Ovary (tissue), 3 donors: ENCODE measurements around the gene PAM16.

Experiments used
- EP300 ChIP-seq: sonication (generic); formaldehyde crosslinking; IDR thresholded peaks from one replicate; pipeline ENCODE4 v1.6.1; 2017; ENCODE audit warnings: antibody characterized with exemption
- TF ChIP-seq, protein P1 (sequence below), 3 donors: fragments of 450-650 bp in 2 of 3; fragments of 200-600 bp in 1 of 3; IDR thresholded peaks; one replicate each; pipeline versions ENCODE4 v1.5.1 to v1.8.0; 2016 to 2022; ENCODE audit warnings: antibody characterized with exemption in 3 of 3, mild to moderate bottlenecking in 1 of 3
- donor health status: DM: no; HTN: no; CAD: no.

GRCh38 chr16:4324492-4325252 is 26.4 kb downstream of the PAM16 start:
- TF ChIP-seq, protein P1, sequence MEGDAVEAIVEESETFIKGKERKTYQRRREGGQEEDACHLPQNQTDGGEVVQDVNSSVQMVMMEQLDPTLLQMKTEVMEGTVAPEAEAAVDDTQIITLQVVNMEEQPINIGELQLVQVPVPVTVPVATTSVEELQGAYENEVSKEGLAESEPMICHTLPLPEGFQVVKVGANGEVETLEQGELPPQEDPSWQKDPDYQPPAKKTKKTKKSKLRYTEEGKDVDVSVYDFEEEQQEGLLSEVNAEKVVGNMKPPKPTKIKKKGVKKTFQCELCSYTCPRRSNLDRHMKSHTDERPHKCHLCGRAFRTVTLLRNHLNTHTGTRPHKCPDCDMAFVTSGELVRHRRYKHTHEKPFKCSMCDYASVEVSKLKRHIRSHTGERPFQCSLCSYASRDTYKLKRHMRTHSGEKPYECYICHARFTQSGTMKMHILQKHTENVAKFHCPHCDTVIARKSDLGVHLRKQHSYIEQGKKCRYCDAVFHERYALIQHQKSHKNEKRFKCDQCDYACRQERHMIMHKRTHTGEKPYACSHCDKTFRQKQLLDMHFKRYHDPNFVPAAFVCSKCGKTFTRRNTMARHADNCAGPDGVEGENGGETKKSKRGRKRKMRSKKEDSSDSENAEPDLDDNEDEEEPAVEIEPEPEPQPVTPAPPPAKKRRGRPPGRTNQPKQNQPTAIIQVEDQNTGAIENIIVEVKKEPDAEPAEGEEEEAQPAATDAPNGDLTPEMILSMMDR (IDR thresholded peaks at IDR 0.05) = no peak
- no peak for TF ChIP-seq EP300
